Measurements from ENCODE around the gene SLC8A1. TPM values are rescaled to one million over a fixed set of nuclear protein-coding genes. Genes with fewer than 3 reads are reported as not detected.

The SLC8A1 gene
- total and polyA plus RNA-seq, 7 donors = 0.20 to 4.9 (median 2.3) TPM

DNA sequence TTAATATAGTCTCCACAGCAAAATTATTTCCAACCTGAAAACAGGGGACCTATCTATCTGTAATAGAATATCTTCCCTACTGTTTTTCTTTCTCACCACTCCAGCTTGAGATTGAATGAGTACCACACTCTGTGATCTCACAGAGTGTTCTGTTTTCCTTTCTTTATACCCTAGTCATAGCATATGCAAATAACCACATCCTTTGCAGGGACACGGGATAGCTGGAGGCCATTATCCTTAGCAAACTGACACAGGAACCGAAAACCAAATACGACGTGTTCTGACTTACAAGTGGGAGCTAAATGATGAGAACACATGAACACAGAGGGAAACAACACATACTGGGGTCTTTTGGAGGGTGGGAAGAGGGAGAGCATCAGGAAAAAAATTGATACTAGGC lies 224.7 kb downstream of the SLC8A1 start:
- ATAC-seq (no peak), DNase-seq (no peak)
- intact Hi-C loops (cut with DNase I) = no loop called here
- Histone ChIP-seq H3K4me3 (no peak overlapping the region), H3K4me1 (no peaks in the 10 kb centered on the region), H3K9me3 (no peaks in the 10 kb centered on the region), H3K27me3 (ENCODE audit: insufficient read depth in 3 of 3, low read length in 2 of 3) (no peaks in the 10 kb centered on the region), H3K36me3 (ENCODE audit: insufficient read depth in 1 of 2, low read depth in 1 of 2) (no peaks in the 10 kb centered on the region), H3K27ac (no peak overlapping the region)
- TF ChIP-seq, protein P1, sequence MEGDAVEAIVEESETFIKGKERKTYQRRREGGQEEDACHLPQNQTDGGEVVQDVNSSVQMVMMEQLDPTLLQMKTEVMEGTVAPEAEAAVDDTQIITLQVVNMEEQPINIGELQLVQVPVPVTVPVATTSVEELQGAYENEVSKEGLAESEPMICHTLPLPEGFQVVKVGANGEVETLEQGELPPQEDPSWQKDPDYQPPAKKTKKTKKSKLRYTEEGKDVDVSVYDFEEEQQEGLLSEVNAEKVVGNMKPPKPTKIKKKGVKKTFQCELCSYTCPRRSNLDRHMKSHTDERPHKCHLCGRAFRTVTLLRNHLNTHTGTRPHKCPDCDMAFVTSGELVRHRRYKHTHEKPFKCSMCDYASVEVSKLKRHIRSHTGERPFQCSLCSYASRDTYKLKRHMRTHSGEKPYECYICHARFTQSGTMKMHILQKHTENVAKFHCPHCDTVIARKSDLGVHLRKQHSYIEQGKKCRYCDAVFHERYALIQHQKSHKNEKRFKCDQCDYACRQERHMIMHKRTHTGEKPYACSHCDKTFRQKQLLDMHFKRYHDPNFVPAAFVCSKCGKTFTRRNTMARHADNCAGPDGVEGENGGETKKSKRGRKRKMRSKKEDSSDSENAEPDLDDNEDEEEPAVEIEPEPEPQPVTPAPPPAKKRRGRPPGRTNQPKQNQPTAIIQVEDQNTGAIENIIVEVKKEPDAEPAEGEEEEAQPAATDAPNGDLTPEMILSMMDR (IDR thresholded peaks at IDR 0.05) = no peak
- 85 to 91% (median 87%) methylated on average over 4 of the region's 4 CpGs for WGBS, 3 donors

DNA sequence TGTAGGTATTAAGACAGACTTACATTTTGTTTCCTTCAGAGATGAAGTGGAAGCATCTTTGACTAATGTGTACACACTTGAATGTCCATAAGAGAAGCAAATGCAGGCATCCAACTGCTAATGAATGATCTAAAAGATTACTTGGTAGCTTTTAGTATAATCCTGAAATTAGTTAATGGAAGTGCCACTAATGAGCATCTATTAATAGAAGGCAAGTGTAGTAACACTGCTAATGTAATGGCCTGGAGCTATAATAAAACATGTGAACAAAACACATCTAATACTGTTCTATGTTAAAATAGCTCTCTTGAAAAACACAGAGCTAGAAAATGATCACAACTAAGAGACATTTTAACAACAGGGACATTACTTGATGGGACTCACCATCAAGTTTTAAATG lies 225.3 kb downstream of the SLC8A1 start:
- Histone ChIP-seq H3K36me3 (ENCODE audit: insufficient read depth in 1 of 2, low read depth in 1 of 2) (no peaks in the 10 kb centered on the region), H3K27ac (no peak overlapping the region), H3K4me3 (no peak overlapping the region), H3K27me3 (ENCODE audit: insufficient read depth in 3 of 3, low read length in 2 of 3) (no peaks in the 10 kb centered on the region), H3K4me1 (no peaks in the 10 kb centered on the region), H3K9me3 (no peaks in the 10 kb centered on the region)
- DNase-seq (no peak), ATAC-seq (no peak)
- intact Hi-C loops (cut with DNase I) = no loop called here
- TF ChIP-seq, protein P1 (IDR thresholded peaks at IDR 0.05) = no peak

DNA sequence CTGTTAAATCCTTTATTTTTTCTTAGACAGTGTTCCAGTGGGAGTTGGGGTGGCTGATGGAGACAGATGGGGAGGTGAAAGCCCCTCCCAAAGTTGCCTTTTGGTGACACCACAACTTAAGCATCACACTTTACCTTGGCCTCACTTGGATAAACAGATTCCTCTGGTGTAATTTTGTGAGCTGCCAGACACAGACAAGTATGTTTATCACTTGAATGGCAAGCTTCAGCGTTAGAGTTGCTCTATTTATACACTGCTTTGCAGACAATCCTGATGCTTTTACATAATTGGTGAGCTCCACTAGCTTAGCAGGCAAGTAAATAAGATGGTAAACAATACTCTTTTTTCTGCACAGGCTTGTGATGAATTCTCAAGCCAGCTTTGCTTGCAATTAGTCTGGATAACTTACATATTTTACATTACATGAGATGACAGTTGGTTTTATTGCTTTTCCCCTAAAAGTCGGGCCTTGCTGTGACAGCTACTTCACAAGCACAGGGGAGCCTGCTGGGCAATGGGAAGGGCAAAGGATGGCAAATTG lies 226.2 kb downstream of the SLC8A1 start:
- no peaks in the 10 kb centered on the region for H3K9me3 ChIP-seq
- no peak overlapping the region for H3K4me3 ChIP-seq
- H3K27ac ChIP-seq = no peak overlapping the region
- TF ChIP-seq, protein P1 (IDR thresholded peaks at IDR 0.05) = no peak
- 28 to 30% (median 29%) methylated on average over 2 of the region's 2 CpGs for WGBS, 3 donors
- intact Hi-C loops (cut with DNase I) = no loop called here
- no peaks in the 10 kb centered on the region for H3K27me3 ChIP-seq (ENCODE audit: insufficient read depth in 3 of 3, low read length in 2 of 3)
- no peaks in the 10 kb centered on the region for H3K4me1 ChIP-seq
- H3K36me3 ChIP-seq (ENCODE audit: insufficient read depth in 1 of 2, low read depth in 1 of 2) = no peaks in the 10 kb centered on the region
- ATAC-seq (no peak), DNase-seq (no peak)

DNA sequence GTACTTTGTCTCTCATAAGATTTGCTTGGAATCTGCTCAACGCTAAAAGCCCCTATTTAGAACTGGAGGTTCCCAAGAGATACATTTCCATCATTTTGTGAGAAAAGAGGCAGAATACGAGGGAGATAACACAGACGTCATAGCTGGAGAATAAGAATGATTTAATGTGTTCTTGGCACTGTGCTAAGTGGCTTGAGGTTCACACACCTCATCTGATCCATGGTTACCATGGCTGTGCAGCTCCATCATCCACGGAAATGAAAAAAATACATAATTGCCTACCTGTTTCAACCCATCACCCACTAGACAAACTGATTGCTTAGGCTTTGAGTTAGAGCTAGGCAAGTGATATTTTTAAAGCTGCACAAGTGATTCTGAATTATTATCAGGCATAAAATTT lies 227.6 kb downstream of the SLC8A1 start:
- Histone ChIP-seq H3K9me3 (no peaks in the 10 kb centered on the region), H3K27ac (no peak overlapping the region), H3K4me3 (no peak overlapping the region), H3K4me1 (peaks cover 8% of the 10 kb centered on the region), H3K27me3 (ENCODE audit: insufficient read depth in 3 of 3, low read length in 2 of 3) (no peaks in the 10 kb centered on the region), H3K36me3 (ENCODE audit: insufficient read depth in 1 of 2, low read depth in 1 of 2) (no peaks in the 10 kb centered on the region)
- no peak for DNase-seq
- TF ChIP-seq, protein P1 (IDR thresholded peaks at IDR 0.05) = no peak
- no peak for ATAC-seq
- intact Hi-C loops (cut with DNase I) = no loop called here
- 79 to 86% (median 85%) methylated on average over 4 of the region's 4 CpGs for WGBS, 3 donors

All from psoas muscle (tissue), 8 donors.